ENCODE results near the gene ST8SIA5.

Gene ST8SIA5

GRCh38 chr18:46764586-46764985 lies 7.7 kb upstream of the ST8SIA5 start:
- Mint-ChIP-seq H3K36me3 (ENCODE audit: low read depth) (no peaks in the 10 kb centered on the region), H3K27ac (no peak overlapping the region), H3K9me3 (no peaks in the 10 kb centered on the region), H3K27me3 (ENCODE audit: low read depth, poor library complexity) (peaks cover 49% of the 10 kb centered on the region), H3K4me1 (no peaks in the 10 kb centered on the region), H3K4me3 (no peak overlapping the region)
- DNase-seq = no peak
- no peak for TF ChIP-seq CTCF (IDR thresholded peaks at IDR 0.05)

DNA sequence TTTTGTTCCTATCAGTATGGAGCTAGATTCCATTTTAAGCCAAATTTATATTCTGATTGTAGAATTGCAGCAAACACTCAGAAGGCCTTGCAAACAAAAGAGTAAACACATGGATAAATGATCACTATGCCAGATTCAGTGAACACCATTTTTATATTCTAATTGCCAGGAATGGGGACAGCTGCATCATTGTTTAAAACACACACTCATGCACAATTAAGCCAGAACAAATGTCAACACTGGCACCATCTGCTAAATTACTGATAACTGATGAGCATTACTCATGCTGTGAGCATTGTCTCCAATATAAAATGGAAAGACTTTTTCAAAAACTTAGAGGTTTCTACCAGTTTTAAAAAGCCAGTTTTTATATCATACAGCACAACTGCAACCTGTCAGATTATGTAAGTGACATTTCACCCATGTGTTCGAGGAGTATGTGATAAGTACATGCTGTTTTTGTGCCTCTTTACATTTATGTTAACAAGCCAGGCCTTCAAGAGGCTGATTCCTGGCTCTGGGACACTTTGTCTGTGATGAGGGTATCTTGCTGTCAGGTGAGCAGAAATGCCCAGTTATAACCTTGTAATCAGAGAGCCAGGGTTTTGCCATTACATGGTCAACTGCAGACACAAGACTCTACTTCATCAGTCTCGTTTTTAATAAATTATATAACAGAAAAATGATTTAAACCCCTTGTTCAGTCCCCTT lies 4.4 kb upstream of the ST8SIA5 start:
- no peaks in the 10 kb centered on the region for H3K36me3 Mint-ChIP-seq (ENCODE audit: low read depth)
- H3K27ac Mint-ChIP-seq = no peak overlapping the region
- H3K4me1 Mint-ChIP-seq = peaks cover 9% of the 10 kb centered on the region
- TF ChIP-seq CTCF (IDR thresholded peaks at IDR 0.05) = no peak
- no peak for DNase-seq
- peaks cover 80% of the 10 kb centered on the region for H3K27me3 Mint-ChIP-seq (ENCODE audit: low read depth, poor library complexity)
- H3K9me3 Mint-ChIP-seq = no peaks in the 10 kb centered on the region
- no peak overlapping the region for H3K4me3 Mint-ChIP-seq

DNA sequence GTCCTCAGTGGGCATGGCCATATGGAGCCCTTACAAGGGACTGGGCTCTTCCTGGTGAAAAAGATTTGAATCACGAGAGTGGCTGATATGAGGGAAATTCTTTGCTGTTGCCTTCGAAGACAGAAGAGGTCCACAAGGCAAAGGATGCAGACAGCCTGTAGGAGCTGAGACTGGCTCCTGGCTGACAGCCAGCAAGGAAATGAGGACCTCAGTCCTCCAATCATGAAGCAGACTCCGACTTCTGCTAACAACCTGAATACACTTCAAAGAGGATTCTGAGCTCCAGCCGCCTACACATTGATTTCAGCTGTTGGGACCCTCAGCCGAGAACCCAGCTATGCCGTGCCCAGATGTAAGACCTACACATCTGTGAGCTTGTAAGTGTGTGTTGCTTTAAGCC lies 3.0 kb upstream of the ST8SIA5 start:
- TF ChIP-seq CTCF (IDR thresholded peaks at IDR 0.05) = no peak
- H3K9me3 Mint-ChIP-seq = no peaks in the 10 kb centered on the region
- H3K27ac Mint-ChIP-seq = no peak overlapping the region
- peaks cover 22% of the 10 kb centered on the region for H3K4me1 Mint-ChIP-seq
- peak overlapping the region; percentile 23 for H3K4me3 Mint-ChIP-seq
- peaks cover 86% of the 10 kb centered on the region for H3K27me3 Mint-ChIP-seq (ENCODE audit: low read depth, poor library complexity)
- H3K36me3 Mint-ChIP-seq (ENCODE audit: low read depth) = no peaks in the 10 kb centered on the region
- DNase-seq = no peak

DNA sequence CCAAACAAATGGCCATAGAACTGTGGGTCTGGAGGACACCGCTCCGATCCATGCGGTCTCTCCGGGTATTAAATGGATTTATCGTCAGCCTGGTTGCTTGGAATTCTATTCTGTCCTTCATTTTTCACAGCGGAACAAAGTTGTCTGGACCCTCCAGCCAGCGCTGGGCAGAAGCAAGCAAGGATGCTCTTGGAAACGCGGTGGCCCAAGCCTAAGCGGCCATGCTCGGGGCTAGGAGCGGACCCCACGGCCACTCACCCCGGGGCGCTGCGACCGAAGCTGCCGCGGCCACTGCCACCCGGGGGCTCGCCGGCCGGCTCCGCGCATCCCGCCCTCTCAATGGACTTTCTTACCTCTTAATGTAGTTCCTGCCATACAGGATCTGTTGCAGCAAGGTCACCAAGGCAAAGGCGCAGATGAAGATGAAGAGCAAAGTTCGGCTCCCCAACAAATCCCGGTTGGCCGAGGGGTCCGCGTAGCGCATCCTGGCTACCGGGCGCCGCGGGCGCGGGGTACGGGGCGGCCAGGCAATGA lies 761 bp downstream of the ST8SIA5 start:
- DNase-seq = peak; percentile 25
- H3K27ac Mint-ChIP-seq = no peak overlapping the region
- peak overlapping the region; percentile 70 for H3K4me3 Mint-ChIP-seq
- H3K4me1 Mint-ChIP-seq = peaks cover 23% of the 10 kb centered on the region
- H3K27me3 Mint-ChIP-seq (ENCODE audit: low read depth, poor library complexity) = peaks cover 95% of the 10 kb centered on the region
- H3K9me3 Mint-ChIP-seq = no peaks in the 10 kb centered on the region
- TF ChIP-seq CTCF (IDR thresholded peaks at IDR 0.05) = no peak
- no peaks in the 10 kb centered on the region for H3K36me3 Mint-ChIP-seq (ENCODE audit: low read depth)

GRCh38 chr18:46755315-46756024 lies 1.4 kb downstream of the ST8SIA5 start:
- Mint-ChIP-seq H3K4me1 (peaks cover 23% of the 10 kb centered on the region), H3K27me3 (ENCODE audit: low read depth, poor library complexity) (peaks cover 95% of the 10 kb centered on the region), H3K27ac (no peak overlapping the region), H3K4me3 (peak overlapping the region; percentile 70), H3K9me3 (no peaks in the 10 kb centered on the region), H3K36me3 (ENCODE audit: low read depth) (no peaks in the 10 kb centered on the region)
- TF ChIP-seq CTCF (IDR thresholded peaks at IDR 0.05) = no peak
- no peak for DNase-seq
